Smooth muscle cell of the umbilical artery (primary cell): Measurements from ENCODE around the gene OR6M1. TPM values are rescaled to one million over a fixed set of nuclear protein-coding genes. Genes with fewer than 3 reads are reported as not detected.

ENCODE experiments used
- total RNA-seq: library from RNA; depleted of rRNA; stranded (reverse); fragments of >200 nt; gene quantifications from 2 replicates; pipeline ENCODE4 v1.2.3, GENCODE V29; 2014

Gene OR6M1, protein sequence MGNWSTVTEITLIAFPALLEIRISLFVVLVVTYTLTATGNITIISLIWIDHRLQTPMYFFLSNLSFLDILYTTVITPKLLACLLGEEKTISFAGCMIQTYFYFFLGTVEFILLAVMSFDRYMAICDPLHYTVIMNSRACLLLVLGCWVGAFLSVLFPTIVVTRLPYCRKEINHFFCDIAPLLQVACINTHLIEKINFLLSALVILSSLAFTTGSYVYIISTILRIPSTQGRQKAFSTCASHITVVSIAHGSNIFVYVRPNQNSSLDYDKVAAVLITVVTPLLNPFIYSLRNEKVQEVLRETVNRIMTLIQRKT
- total RNA-seq, result not detected in 2 replicates

DNA sequence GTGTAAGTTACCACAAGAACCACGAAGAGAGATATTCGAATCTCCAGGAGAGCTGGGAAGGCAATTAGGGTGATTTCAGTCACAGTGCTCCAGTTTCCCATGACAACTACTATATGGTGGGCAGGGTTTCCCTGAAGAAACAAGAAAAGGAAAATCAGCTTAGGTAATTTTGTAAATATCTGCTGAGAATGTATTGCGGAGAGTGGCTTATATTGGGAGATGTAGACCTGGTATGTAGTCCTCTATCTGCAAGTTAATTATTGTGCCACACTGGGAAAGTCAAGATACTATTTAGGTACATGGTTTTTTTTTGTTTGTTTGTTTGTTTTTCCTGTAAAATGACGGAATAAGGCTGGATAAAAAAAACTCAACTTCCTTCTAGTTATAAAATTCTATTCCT, at the start of gene OR6M1:
TSS of gene OR6M1 (minus strand) at position 101 of the 400 bp plus-strand sequence. CDS start at position 101, 0 bp downstream.

Other genes starting within 250 kb of the OR6M1 start
- gene SCN3B, start 151.7 kb downstream of the OR6M1 start, total RNA-seq, result 0.30 and 0.65 TPM in 2 replicates
- gene ZNF202, start 64.7 kb downstream of the OR6M1 start, total RNA-seq, result 6.2 and 9.6 TPM in 2 replicates
- gene OR6X1, start 51.8 kb downstream of the OR6M1 start, total RNA-seq, result not detected in 2 replicates
- not detected in 2 replicates for gene TMEM225, start 79.3 kb upstream of the OR6M1 start, total RNA-seq
- not detected in 2 replicates for gene OR8D4, start 95.8 kb upstream of the OR6M1 start, total RNA-seq
- gene OR4D5, start 133.3 kb upstream of the OR6M1 start, total RNA-seq, result not detected in 2 replicates
- not detected in 2 replicates for gene OR6T1, start 137.5 kb upstream of the OR6M1 start, total RNA-seq
- gene OR10S1, start 171.4 kb upstream of the OR6M1 start, total RNA-seq, result not detected in 2 replicates
- not detected in 2 replicates for gene OR10G6, start 188.8 kb upstream of the OR6M1 start, total RNA-seq
- gene OR10G4, start 206.6 kb upstream of the OR6M1 start, total RNA-seq, result not detected in 2 replicates
- gene OR10G9, start 216.7 kb upstream of the OR6M1 start, total RNA-seq, result not detected in 2 replicates
- not detected in 2 replicates for gene OR10G8, start 220.4 kb upstream of the OR6M1 start, total RNA-seq
- gene OR10G7, start 235.0 kb upstream of the OR6M1 start, total RNA-seq, result not detected in 2 replicates